Measurements from ENCODE around the gene GM2A.
"Not testable (repeated sequence)": the region's sequence is repeated elsewhere in the genome, so short reads cannot be mapped to it uniquely, and the experiment has no call there.

The GM2A gene

GRCh38 chr5:151254990-151255389, 2.0 kb downstream of the GM2A start:
- not testable (repeated sequence) for DNase-seq

GRCh38 chr5:151255621-151256286, 2.8 kb downstream of the GM2A start:
- no peak for DNase-seq

- no peak for DNase-seq
Observed at GRCh38 chr5:151257731-151258181, 4.8 kb downstream of the GM2A start.

GRCh38 chr5:151258201-151258611, 5.2 kb downstream of the GM2A start:
- DNase-seq: no peak

- no peak for DNase-seq
Observed at GRCh38 chr5:151258816-151259215, 5.8 kb downstream of the GM2A start.

- no peak for DNase-seq
Observed at GRCh38 chr5:151259931-151260330, 6.9 kb downstream of the GM2A start.

- DNase-seq: no peak
Observed at GRCh38 chr5:151262532-151262931, 9.5 kb downstream of the GM2A start.

GRCh38 chr5:151264113-151264512, 11.1 kb downstream of the GM2A start:
- DNase-seq: no peak

GRCh38 chr5:151267491-151268260, 14.7 kb downstream of the GM2A start:
- no peak for DNase-seq

- no peak for DNase-seq
Observed at GRCh38 chr5:151270599-151270998, 17.6 kb downstream of the GM2A start.

GRCh38 chr5:151271336-151271735, 18.4 kb downstream of the GM2A start:
- DNase-seq: no peak

GRCh38 chr5:151274666-151275065, 21.7 kb downstream of the GM2A start:
- DNase-seq: no peak

GRCh38 chr5:151275803-151276202, 22.8 kb downstream of the GM2A start:
- DNase-seq: no peak

- no peak for DNase-seq
Observed at GRCh38 chr5:151278845-151279244, 25.9 kb downstream of the GM2A start.

GRCh38 chr5:151280443-151280842, 27.5 kb downstream of the GM2A start:
- DNase-seq: no peak

GRCh38 chr5:151281001-151281639, 28.1 kb downstream of the GM2A start:
- DNase-seq: no peak

- no peak for DNase-seq
Observed at GRCh38 chr5:151283120-151283825, 30.3 kb downstream of the GM2A start.

GRCh38 chr5:151284392-151284967, 31.5 kb downstream of the GM2A start:
- DNase-seq: no peak

GRCh38 chr5:151285683-151286082, 32.7 kb downstream of the GM2A start:
- DNase-seq: no peak

- DNase-seq: no peak
Observed at GRCh38 chr5:151286246-151286645, 33.3 kb downstream of the GM2A start.

GRCh38 chr5:151288180-151288579, 35.2 kb downstream of the GM2A start:
- no peak for DNase-seq

- DNase-seq: no peak
Observed at GRCh38 chr5:151293624-151294023, 40.6 kb downstream of the GM2A start.

GRCh38 chr5:151295138-151295537, 42.2 kb downstream of the GM2A start:
- DNase-seq: no peak

Data from NCI-H2107 (cell line).